ENCODE data around the gene RXRG.

- TF ChIP-seq CTCF (IDR thresholded peaks at IDR 0.05; ENCODE audit: low read depth, low read length, poor library complexity, severe bottlenecking) = no peak
- no peak for TF ChIP-seq EZH2phosphoT487 (IDR thresholded peaks at IDR 0.05; ENCODE audit: borderline replicate concordance, low read length)
Measured at GRCh38 chr1:165376041-165376810, 68.7 kb downstream of the RXRG start.
